Right renal pelvis (tissue), 4 donors: ENCODE measurements around the gene UNC5B. TPM values are rescaled to one million over a fixed set of nuclear protein-coding genes. Genes with fewer than 3 reads are reported as not detected.
A peak's percentile ranks its signal among the peaks of the same experiment; 100 is the strongest.

Experiments
- DNase-seq, 4 donors: peaks; one replicate each; pipeline ENCODE4 v3.0.0-alpha.2; 2013; ENCODE audit warnings: low read depth in 4 of 4, low spot score in 3 of 4, missing footprints in 1 of 4
- polyA plus RNA-seq, 4 donors: library from polyadenylated mRNA; unstranded; fragments of 120-200 nt; gene quantifications; one replicate each; pipeline ENCODE4 v1.2.1, GENCODE V29; 2013; ENCODE audit not compliant: insufficient read length in 4 of 4

Gene UNC5B
- polyA plus RNA-seq, 4 donors = 51.1 to 74.8 (median 54.1) TPM

GRCh38 chr10:71278691-71279588, 66.6 kb downstream of the UNC5B start:
- DNase-seq = no peak

DNA sequence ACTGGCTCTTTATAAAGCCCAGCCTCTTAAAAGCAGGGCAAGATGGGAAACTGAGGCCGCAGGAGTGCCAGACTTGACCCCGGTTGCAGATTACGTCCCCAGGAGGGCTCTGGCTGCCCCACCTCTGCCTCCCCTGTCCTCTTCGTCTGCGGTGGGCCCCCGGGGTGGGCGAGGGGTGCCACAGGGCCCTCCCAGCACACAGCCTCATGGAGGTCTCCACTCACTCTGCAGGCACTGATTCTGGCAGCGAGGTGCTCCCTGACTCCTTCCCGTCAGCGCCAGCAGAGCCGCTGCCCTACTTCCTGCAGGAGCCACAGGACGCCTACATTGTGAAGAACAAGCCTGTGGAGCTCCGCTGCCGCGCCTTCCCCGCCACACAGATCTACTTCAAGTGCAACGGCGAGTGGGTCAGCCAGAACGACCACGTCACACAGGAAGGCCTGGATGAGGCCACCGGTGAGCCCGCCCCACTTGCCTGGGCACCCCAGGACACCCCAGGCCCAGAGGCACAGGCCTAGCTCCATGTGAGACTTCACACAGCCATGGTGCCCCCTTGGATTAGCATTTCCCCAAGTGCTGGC, 67.3 kb downstream of the UNC5B start:
- DNase-seq = no peak

- no peak for DNase-seq
Observed at GRCh38 chr10:71280216-71280615, 67.8 kb downstream of the UNC5B start.

GRCh38 chr10:71280825-71281224, 68.5 kb downstream of the UNC5B start:
- DNase-seq = no peak

DNA sequence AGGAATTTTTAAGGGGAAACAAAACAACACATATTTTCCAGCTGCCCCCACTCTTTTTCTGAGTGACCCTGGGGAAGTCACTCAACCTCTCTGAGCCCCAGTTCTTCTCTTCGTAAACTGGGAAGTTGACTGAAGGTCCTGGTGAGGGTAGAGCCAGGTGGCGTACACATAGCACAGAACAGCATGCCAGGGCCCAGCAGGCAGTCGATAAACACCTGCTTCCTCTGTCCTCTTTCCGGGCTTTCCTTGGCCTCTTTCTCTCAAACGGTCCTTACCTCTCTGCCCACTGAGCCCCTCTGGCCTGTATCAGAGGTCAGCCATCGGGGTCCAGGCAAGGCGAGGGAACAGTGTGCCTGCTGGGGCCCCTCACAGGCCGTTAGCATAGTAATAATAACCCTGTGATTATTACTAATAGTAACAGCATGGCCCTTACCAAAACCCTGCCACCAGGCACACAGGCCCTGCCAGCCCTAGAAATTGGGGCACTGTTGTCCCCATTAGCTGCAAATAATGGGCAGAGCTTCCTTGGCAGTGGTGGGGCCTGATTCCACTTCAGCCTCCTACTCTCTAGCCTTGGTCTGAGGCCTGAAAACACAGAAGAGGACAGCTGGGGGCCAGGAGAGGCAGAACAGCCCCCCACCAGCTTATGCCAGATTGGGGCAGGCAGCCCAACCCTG, 69.4 kb downstream of the UNC5B start:
- DNase-seq = no peak

- no peak for DNase-seq
Observed at GRCh38 chr10:71282323-71282680, 69.9 kb downstream of the UNC5B start.

- no peak for DNase-seq
Observed at GRCh38 chr10:71283410-71283809, 71.0 kb downstream of the UNC5B start.

DNA sequence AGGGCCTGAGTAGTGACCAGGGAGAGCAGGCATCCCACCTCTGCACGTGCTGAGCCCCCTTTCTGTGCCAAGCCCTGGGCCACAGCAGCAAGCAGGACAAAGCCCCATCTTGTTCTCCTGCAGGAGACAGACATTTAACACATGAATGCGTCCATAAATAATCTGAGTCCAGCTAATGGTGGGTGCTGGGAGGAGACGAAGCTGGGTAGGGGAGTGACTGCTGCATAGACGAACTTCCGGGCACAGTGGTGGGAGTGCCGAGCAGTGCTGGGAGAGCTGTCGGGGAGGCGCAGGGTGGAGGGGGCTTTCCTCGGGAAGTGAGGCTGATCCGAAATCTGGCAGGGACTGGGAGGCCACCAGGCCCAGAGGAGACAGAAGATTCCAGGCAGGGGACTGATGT, 71.5 kb downstream of the UNC5B start:
- no peak for DNase-seq

GRCh38 chr10:71284544-71285179, 72.3 kb downstream of the UNC5B start:
- no peak for DNase-seq

DNA sequence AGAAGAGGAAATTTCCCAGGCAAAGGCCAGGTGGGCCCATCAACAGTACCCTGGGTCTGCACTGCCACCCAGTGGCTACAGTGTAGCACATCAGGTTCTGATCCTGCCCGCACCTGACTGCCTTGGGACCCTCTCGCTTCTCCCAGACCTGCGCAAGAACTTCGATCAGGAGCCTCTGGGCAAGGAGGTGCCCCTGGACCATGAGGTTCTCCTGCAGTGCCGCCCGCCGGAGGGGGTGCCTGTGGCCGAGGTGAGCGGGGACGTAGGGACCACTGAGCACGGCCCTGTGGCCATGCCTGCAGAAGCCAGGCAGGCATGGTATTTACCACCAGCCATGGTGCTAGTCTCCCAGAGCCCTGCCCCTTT, 72.8 kb downstream of the UNC5B start:
- DNase-seq = peak in 2 of 4 donors; percentile 44 to 50

DNA sequence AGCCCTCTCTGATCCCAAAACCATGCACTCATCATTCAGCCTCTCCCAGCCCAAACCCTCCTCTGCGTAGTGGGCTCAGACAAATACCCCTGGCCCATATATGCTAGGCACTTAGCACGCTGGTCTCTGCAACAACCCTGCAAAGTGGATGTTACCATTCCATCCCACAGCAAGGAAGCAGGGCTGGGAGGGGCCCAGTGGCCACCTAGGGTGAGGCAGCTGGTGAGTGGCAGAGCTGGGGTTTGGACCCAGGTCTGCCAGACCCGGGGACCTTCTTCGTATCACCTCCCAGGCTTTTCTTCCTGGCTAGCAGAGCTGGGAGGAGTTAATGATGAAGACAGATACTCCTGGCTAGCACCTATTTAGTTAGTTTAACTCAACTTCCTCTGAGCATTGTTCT, 73.6 kb downstream of the UNC5B start:
- DNase-seq = no peak

DNA sequence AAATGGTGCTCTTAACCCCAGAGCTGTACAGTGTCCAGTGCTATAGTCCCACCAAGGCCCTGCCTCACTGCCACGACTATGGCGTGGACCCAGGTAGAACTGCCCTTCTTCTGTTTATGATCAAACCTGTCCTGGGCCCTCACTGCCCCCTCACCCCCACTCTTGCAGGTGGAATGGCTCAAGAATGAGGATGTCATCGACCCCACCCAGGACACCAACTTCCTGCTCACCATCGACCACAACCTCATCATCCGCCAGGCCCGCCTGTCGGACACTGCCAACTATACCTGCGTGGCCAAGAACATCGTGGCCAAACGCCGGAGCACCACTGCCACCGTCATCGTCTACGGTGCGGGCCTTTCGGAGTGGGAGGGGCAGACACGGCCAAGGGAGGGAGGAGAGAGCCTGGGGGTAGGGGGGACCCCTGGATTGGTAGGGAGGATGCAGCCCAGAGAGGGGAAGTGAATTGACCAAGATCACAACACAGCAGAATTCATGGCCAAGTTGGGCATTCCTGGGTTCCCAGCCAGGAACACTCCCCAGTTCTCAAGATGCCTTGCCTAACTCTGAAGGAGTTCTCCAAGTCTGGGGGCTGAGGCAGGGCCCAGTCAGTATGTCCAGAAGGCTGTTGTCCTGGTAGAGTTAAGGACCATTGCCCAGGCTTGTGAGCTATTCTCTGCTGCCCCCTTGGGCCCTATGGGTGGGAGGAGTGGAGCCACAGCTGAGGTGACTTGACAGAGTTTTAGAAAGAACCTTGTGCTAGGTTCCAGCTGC, 74.3 kb downstream of the UNC5B start:
- DNase-seq = no peak

DNA sequence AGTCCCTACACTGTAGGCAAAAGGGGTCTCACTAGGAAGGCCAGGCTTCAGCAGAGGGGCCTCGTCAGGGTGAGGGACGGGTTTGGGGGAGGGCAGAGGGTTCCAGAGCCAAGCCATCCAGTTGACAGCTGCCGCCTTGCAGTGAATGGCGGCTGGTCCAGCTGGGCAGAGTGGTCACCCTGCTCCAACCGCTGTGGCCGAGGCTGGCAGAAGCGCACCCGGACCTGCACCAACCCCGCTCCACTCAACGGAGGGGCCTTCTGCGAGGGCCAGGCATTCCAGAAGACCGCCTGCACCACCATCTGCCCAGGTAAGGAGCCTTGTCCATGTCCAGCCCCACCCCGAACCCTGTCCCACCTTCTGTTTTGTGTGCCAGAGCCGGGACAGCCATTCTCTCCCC, 75.1 kb downstream of the UNC5B start:
- DNase-seq = no peak

GRCh38 chr10:71288461-71288860, 76.1 kb downstream of the UNC5B start:
- DNase-seq = no peak

GRCh38 chr10:71289421-71290130, 77.2 kb downstream of the UNC5B start:
- no peak for DNase-seq

DNA sequence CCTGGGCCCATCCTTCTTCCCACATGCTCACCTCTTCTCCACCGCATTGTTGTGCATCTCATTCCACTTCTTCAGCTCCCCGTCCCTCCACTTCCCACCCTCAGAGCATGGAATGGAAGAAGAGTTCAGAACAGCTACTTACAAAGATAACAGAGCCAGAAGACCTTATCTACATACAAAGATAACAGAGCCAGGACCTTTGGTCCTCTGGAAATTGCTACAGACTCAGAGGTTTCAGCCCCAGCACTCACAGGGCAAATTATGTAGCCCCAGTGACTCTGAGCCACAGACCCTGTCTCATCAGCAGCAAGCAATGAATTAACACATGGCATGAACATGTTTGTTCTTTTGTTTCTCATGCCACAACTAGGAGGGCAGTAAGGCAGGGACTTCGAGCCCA, 78.0 kb downstream of the UNC5B start:
- DNase-seq = no peak

DNA sequence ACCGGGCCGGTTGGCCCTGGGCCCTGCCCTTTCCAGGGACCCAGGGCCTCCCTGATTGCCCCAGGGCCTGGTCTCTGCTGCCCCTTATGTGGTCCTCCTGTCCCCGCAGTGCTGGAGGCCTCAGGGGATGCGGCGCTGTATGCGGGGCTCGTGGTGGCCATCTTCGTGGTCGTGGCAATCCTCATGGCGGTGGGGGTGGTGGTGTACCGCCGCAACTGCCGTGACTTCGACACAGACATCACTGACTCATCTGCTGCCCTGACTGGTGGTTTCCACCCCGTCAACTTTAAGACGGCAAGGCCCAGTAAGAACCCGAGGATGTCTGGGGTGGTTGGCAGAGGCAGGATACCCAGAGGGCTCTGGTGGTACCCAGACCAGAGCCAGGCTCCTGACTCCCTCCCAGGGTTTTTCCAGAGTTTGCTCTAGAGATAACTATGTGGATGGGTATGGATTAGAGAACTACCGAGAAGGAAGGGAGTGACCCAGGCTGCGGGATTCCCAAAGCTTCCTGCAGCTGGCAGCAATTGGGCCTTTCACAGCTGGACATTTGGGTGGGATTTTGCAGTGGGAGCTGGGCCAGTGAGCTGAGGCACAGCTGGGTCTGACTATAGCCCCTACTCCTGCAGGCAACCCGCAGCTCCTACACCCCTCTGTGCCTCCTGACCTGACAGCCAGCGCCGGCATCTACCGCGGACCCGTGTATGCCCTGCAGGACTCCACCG, 78.6 kb downstream of the UNC5B start:
- DNase-seq = no peak

DNA sequence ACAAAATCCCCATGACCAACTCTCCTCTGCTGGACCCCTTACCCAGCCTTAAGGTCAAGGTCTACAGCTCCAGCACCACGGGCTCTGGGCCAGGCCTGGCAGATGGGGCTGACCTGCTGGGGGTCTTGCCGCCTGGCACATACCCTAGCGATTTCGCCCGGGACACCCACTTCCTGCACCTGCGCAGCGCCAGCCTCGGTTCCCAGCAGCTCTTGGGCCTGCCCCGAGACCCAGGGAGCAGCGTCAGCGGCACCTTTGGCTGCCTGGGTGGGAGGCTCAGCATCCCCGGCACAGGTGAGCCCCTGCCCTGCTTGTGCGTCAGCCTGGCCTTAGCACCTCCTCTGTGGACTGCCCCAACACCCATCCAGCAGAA, 79.1 kb downstream of the UNC5B start:
- DNase-seq = no peak
